H1 (cell line): ENCODE measurements around the gene AVPR2. TPM values are rescaled to one million over a fixed set of nuclear protein-coding genes. Genes with fewer than 3 reads are reported as not detected.
A peak's percentile ranks its signal among the peaks of the same experiment; 100 is the strongest.

Experiments used
- CTCF ChIA-PET: fragments of 300-600 bp; sonication (Branson Sonifier 250); formaldehyde crosslinking; loops from one replicate; lab custom pipeline; 2021; ENCODE audit not compliant: partially characterized antibody; lab: Charles Lee
- POLR2A ChIA-PET: fragments of 300-600 bp; sonication (Branson Sonifier 250); formaldehyde crosslinking; loops from one replicate; lab custom pipeline; 2021; ENCODE audit warnings: inconsistent platforms; ENCODE audit not compliant: partially characterized antibody; lab: Charles Lee
- DNase-seq, 2 experiments: peaks; one replicate each; pipeline versions ENCODE4 v3.0.0 to v3.0.0-alpha.2; 2010 to 2022; ENCODE audit warnings: low spot score in 2 of 2, low read depth in 1 of 2, mixed read lengths in 1 of 2
- FAIRE-seq: peaks from 2 replicates; lab custom pipeline; 2011; peaks lifted over from hg19 to GRCh38; lab: Jason Lieb, UNC
- H2AFZ ChIP-seq: 2 replicates; pipeline ENCODE4 v1.8.1; 2012; ENCODE audit warnings: low read length, inconsistent platforms
- H2AK5ac ChIP-seq: 2 replicates; pipeline ENCODE4 v1.6.1; 2013; ENCODE audit warnings: low read depth, low read length
- H2BK120ac ChIP-seq: replicated peaks from 2 replicates; pipeline ENCODE3; 2013; ENCODE audit warnings: low read depth, low read length, inconsistent platforms
- H2BK12ac ChIP-seq: 2 replicates; pipeline ENCODE4 v1.6.1; 2013; ENCODE audit warnings: low read depth, low read length
- H2BK15ac ChIP-seq: 2 replicates; pipeline ENCODE4 v1.6.1; 2013; ENCODE audit warnings: low read length
- H2BK20ac ChIP-seq: 2 replicates; pipeline ENCODE4 v1.6.1; 2013; ENCODE audit warnings: low read length
- H2BK5ac ChIP-seq: 2 replicates; pipeline ENCODE4 v1.6.1; 2013; ENCODE audit warnings: low read depth, low read length
- H3K14ac ChIP-seq: 2 replicates; pipeline ENCODE4 v1.6.1; 2013; ENCODE audit warnings: inconsistent platforms; ENCODE audit not compliant: insufficient read length
- H3K18ac ChIP-seq: 2 replicates; pipeline ENCODE4 v1.6.1; 2013; ENCODE audit warnings: low read length; ENCODE audit errors: extremely low read depth
- H3K23ac ChIP-seq: 2 replicates; pipeline ENCODE4 v1.6.1; 2013; ENCODE audit warnings: inconsistent platforms; ENCODE audit not compliant: insufficient read length
- H3K23me2 ChIP-seq: 2 replicates; pipeline ENCODE4 v1.6.1; 2013; ENCODE audit warnings: low read depth, low read length
- H3K27ac ChIP-seq: 2 replicates; pipeline ENCODE4 v1.6.1; 2011; ENCODE audit warnings: low read depth, low read length, inconsistent platforms
- H3K27me3 ChIP-seq, 4 experiments: replicated peaks in 1 of 4; 1 replicate in 1 of 4; 2 replicates in 3 of 4; pipeline versions ENCODE4 v1.6.1 to v1.8.1; 2011 to 2013; ENCODE audit warnings: low read length in 3 of 4, mild to moderate bottlenecking in 3 of 4, inconsistent platforms in 2 of 4, mixed read lengths in 2 of 4, moderate library complexity in 1 of 4; ENCODE audit not compliant: control insufficient read depth in 3 of 4, insufficient read depth in 3 of 4; ENCODE audit errors: extremely low read depth in 1 of 4
- H3K36me3 ChIP-seq, 4 experiments: 2 replicates each; pipeline versions ENCODE4 v1.6.1 to v1.8.1; 2011 to 2013; ENCODE audit warnings: mild to moderate bottlenecking in 4 of 4, low read length in 3 of 4, moderate library complexity in 2 of 4, control low read depth in 1 of 4, inconsistent platforms in 1 of 4; ENCODE audit not compliant: insufficient read depth in 4 of 4, control insufficient read depth in 2 of 4
- H3K4ac ChIP-seq: replicated peaks from 2 replicates; pipeline ENCODE3; 2013; ENCODE audit warnings: low read length, low read depth, mixed read lengths, inconsistent platforms; ENCODE audit not compliant: insufficient read length
- H3K4me1 ChIP-seq, 4 experiments: replicated peaks in 1 of 4; 1 replicate in 1 of 4; 2 replicates in 3 of 4; pipeline versions ENCODE4 v1.6.1 to v1.8.1; 2011 to 2013; ENCODE audit warnings: low read length in 3 of 4, inconsistent platforms in 2 of 4, mixed read lengths in 1 of 4; ENCODE audit not compliant: insufficient read depth in 4 of 4, control insufficient read depth in 3 of 4
- H3K4me2 ChIP-seq, 2 experiments: 2 replicates each; pipeline versions ENCODE4 v1.6.1 to v1.8.1; 2011 to 2013; ENCODE audit warnings: low read depth in 2 of 2, low read length in 2 of 2, control low read depth in 1 of 2, inconsistent platforms in 1 of 2, mild to moderate bottlenecking in 1 of 2; ENCODE audit not compliant: insufficient read depth in 1 of 2
- H3K4me3 ChIP-seq, 4 experiments: fragments of 200-600, 300-600 bp in 1 of 4; sonication (generic), shearing (Covaris generic), sonication (Bioruptor Twin) in 1 of 4; 2 replicates each; pipeline versions ENCODE4 v1.5.1 to v1.8.1; 2011 to 2016; ENCODE audit warnings: low read length in 4 of 4, low read depth in 3 of 4, control low read depth in 2 of 4, inconsistent platforms in 2 of 4, mild to moderate bottlenecking in 2 of 4, mixed read lengths in 1 of 4, moderate library complexity in 1 of 4; ENCODE audit not compliant: insufficient read depth in 2 of 4; ENCODE audit errors: extremely low read depth in 1 of 4
- H3K56ac ChIP-seq: replicated peaks from 2 replicates; pipeline ENCODE3; 2013; ENCODE audit warnings: low read depth, mild to moderate bottlenecking, mixed read lengths, low read length, inconsistent platforms; ENCODE audit not compliant: insufficient read length
- H3K79me1 ChIP-seq: 2 replicates; pipeline ENCODE4 v1.6.1; 2013; ENCODE audit warnings: low read depth, low read length, control low read depth
- H3K79me2 ChIP-seq, 2 experiments: 2 replicates each; pipeline versions ENCODE4 v1.6.1 to v1.8.1; 2012 to 2013; ENCODE audit warnings: low read length in 2 of 2, mild to moderate bottlenecking in 2 of 2, inconsistent platforms in 1 of 2; ENCODE audit not compliant: insufficient read depth in 2 of 2, control insufficient read depth in 1 of 2
- H3K9ac ChIP-seq, 4 experiments: replicated peaks in 1 of 4; 1 replicate in 1 of 4; 2 replicates in 3 of 4; pipeline versions ENCODE4 v1.6.1 to v1.8.1; 2011 to 2013; ENCODE audit warnings: low read depth in 3 of 4, low read length in 3 of 4, control low read depth in 2 of 4, mild to moderate bottlenecking in 2 of 4, moderate library complexity in 2 of 4, inconsistent platforms in 1 of 4; ENCODE audit errors: extremely low read depth in 1 of 4
- H3K9me3 ChIP-seq, 2 experiments: 2 replicates each; pipeline versions ENCODE4 v1.6.1 to v1.8.1; 2012 to 2013; ENCODE audit warnings: mild to moderate bottlenecking in 2 of 2, moderate library complexity in 2 of 2, control low read depth in 1 of 2, inconsistent platforms in 1 of 2, low read depth in 1 of 2, low read length in 1 of 2, mixed read lengths in 1 of 2; ENCODE audit not compliant: insufficient read depth in 2 of 2
- H4K20me1 ChIP-seq, 2 experiments: replicated peaks in 1 of 2; 2 replicates each; pipeline versions ENCODE3 to v1.8.1; 2011 to 2013; ENCODE audit warnings: inconsistent platforms in 2 of 2, low read length in 2 of 2, mild to moderate bottlenecking in 1 of 2; ENCODE audit not compliant: insufficient read depth in 2 of 2, control insufficient read depth in 1 of 2
- H4K5ac ChIP-seq: 2 replicates; pipeline ENCODE4 v1.6.1; 2013; ENCODE audit warnings: low read length, low read depth, mixed read lengths, inconsistent platforms; ENCODE audit not compliant: insufficient read length
- H4K8ac ChIP-seq: 2 replicates; pipeline ENCODE4 v1.8.0; 2013; ENCODE audit warnings: mild to moderate bottlenecking, moderate library complexity, low read length, inconsistent platforms; ENCODE audit not compliant: insufficient read depth; ENCODE audit errors: extremely low read depth
- H4K91ac ChIP-seq: replicated peaks from 2 replicates; pipeline ENCODE3; 2013; ENCODE audit warnings: low read length, mixed read lengths, inconsistent platforms; ENCODE audit not compliant: insufficient read length
- POLR2A ChIP-seq, 2 experiments: IDR thresholded peaks; 1 replicate in 1 of 2; 2 replicates in 1 of 2; pipeline ENCODE4 v1.6.1; 2011; ENCODE audit warnings: low read depth in 2 of 2, low read length in 2 of 2, mild to moderate bottlenecking in 2 of 2; ENCODE audit errors: control extremely low read depth in 1 of 2
- POLR2AphosphoS5 ChIP-seq: IDR thresholded peaks from 2 replicates; pipeline ENCODE4 v1.6.1; 2011; ENCODE audit warnings: low read depth, low read length
- WGBS, 2 experiments: shearing (Covaris generic) in 1 of 2; methylation state at CpG; one replicate each; pipeline versions ENCODE4 v1.1.6 to v1.1.7; 2013 to 2015; ENCODE audit warnings: low lambda C conversion rate in 2 of 2, mixed read lengths in 2 of 2, inconsistent platforms in 1 of 2, low coverage in 1 of 2, missing lambda C conversion rate in 1 of 2; ENCODE audit not compliant: insufficient replicate concordance in 2 of 2, insufficient coverage in 1 of 2, insufficient read length in 1 of 2; ENCODE audit errors: extremely low coverage in 1 of 2, missing lambda C conversion rate in 1 of 2; 5-methylcytosine and 5-hydroxymethylcytosine counted together
- polyA plus RNA-seq, 7 experiments: library from polyadenylated mRNA; depleted of rRNA in 3 of 7; stranded (reverse) in 5 of 7; unstranded in 2 of 7; fragments of >200 nt in 5 of 7; fragments of 200-250 nt in 2 of 7; gene quantifications; 1 replicate in 5 of 7; 2 replicates in 1 of 7; 4 replicates in 1 of 7; pipeline versions ENCODE4 v1.2.1 to v1.2.3, GENCODE V29; 2011 to 2013; ENCODE audit warnings: missing spikeins in 2 of 7, mixed read lengths in 2 of 7
- total RNA-seq: library from RNA; stranded (reverse); fragmentation: NEBNext Ultra II Directional; extraction: Animal tissue kit (Norgen Biotek cat#: 25700); gene quantifications from 2 replicates; pipeline ENCODE4 v1.2.1, GENCODE V29; 2021

AVPR2 gene
- total and polyA plus RNA-seq, 2 of the 8 experiments (the other 6 are each of a cell fraction or from before 2014, with no cell fraction given) = 0.09 TPM; not detected in 1

DNA sequence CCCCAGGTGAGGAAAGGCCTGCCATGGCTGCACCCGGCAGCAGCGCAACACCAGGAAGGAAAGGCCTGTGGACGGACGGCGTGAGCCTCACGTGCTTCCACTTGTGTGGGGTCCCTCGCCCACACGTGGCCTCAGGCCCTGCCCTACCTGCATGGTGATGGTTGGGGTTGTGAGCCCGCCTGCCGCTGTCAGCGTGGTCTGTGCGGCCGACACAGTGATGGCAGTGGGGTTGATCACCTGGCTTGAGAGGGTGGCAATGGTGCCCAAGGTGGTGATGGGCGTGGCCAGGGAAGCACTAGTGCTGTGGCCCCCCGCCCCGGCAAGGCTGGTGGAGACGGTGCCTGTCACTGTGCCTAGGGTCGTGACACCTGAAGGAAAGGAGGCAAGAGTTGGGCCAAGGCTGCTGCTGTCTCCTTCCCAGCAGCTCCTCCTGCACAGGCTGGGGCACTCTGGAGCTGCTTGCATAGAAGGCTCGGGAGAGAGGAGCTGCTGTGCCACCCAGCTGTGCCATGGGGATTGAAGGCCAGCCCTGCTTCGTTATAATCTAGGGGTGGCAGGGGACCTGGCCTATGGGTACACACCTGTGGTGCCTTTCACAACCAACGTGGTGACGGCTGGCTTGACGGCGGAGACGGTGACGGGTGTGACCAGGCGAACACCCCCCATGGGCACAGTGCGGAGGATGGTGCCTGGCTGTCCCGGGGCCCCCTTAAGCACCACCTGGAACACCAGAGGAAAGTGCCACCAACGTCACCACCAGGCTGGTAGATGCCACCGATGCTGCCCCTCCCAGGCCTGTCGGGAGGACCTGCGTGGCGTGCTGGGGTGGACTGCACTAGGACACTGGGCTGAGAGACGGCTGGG lies 51.8 kb downstream of the AVPR2 start:
- no peaks in the 10 kb centered on the region for H3K79me1 ChIP-seq
- no peak overlapping the region for H4K91ac ChIP-seq
- H2BK12ac ChIP-seq = no peak overlapping the region
- CTCF ChIA-PET = interaction anchor here (0.6 kb wide), 1 partner anchor 938 kb away, joined by 3 read pairs; no protein-coding TSS in a partner anchor
- no peak overlapping the region for H3K4me3 ChIP-seq
- no peak for FAIRE-seq
- no peak overlapping the region for H2BK120ac ChIP-seq
- H3K18ac ChIP-seq = no peak overlapping the region
- H3K4me2 ChIP-seq = no peak overlapping the region
- H3K27me3 ChIP-seq = no peaks in the 10 kb centered on the region
- H3K23ac ChIP-seq = no peak overlapping the region
- no peaks in the 10 kb centered on the region for H3K4me1 ChIP-seq
- H2BK5ac ChIP-seq = no peak overlapping the region; the same call in 1 of the 2 replicates
- H4K8ac ChIP-seq = no peak overlapping the region
- H3K4ac ChIP-seq = no peak overlapping the region
- no peak overlapping the region for H2AK5ac ChIP-seq
- no peaks in the 10 kb centered on the region for H3K23me2 ChIP-seq
- no peak overlapping the region for H3K56ac ChIP-seq
- H3K9ac ChIP-seq = no peak overlapping the region
- no peak overlapping the region for H4K5ac ChIP-seq
- no peak for DNase-seq
- H3K14ac ChIP-seq = no peak overlapping the region
- 91% methylated on average over 18 of the region's 35 CpGs; no CpG with 5 or more reads in 1 of the 2 experiments for WGBS, 2 experiments
- H4K20me1 ChIP-seq = peaks cover 2 to 6% of the 10 kb centered on the region in 2 experiments
- POLR2A ChIA-PET = interaction anchor here (5.0 kb wide), 1 partner anchor 12 kb away, joined by 26 read pairs; no protein-coding TSS in a partner anchor
- H3K79me2 ChIP-seq = no peaks in the 10 kb centered on the region
- TF ChIP-seq POLR2A (IDR thresholded peaks at IDR 0.05; ENCODE audit: control extremely low read depth in 1 of 2, low read depth in 2 of 2, low read length in 2 of 2) (no peak), POLR2AphosphoS5 (peak; percentile 54; the same call in 1 of the 2 replicates)
- H3K36me3 ChIP-seq = peaks cover 22 to 95% (median 61%) of the 10 kb centered on the region in 4 experiments; a peak in 7 of 8 replicates
- no peak overlapping the region for H2AFZ ChIP-seq
- no peak overlapping the region for H2BK15ac ChIP-seq
- no peaks in the 10 kb centered on the region for H3K9me3 ChIP-seq
- no peak overlapping the region for H3K27ac ChIP-seq
- H2BK20ac ChIP-seq = no peak overlapping the region
